GM04503 (cell line): Measurements from ENCODE around the gene SENP5.
"Not testable (repeated sequence)": the region's sequence is repeated elsewhere in the genome, so short reads cannot be mapped to it uniquely, and the experiment has no call there.

Experiments
- DNase-seq: peaks from one replicate; pipeline ENCODE4 v3.0.0-alpha.2; 2012; ENCODE audit warnings: low read depth

SENP5 gene

GRCh38 chr3:196867507-196868296 lies at the start of gene SENP5:
SENP5 (plus strand) TSS chr3:196867920; CDS start chr3:196885182, 17,262 bp downstream.
- peak; percentile 40 for DNase-seq

- DNase-seq, result no peak
These were observed 45.8 kb upstream of the SENP5 start for GRCh38 chr3:196821806-196822355.

GRCh38 chr3:196829651-196830050 lies 38.1 kb upstream of the SENP5 start:
- not testable (repeated sequence) for DNase-seq

- DNase-seq, result no peak
These were observed 32.6 kb upstream of the SENP5 start for GRCh38 chr3:196835086-196835485.

GRCh38 chr3:196836626-196837025 lies 31.1 kb upstream of the SENP5 start:
- DNase-seq, result not testable (repeated sequence)

GRCh38 chr3:196837819-196838420 lies 29.8 kb upstream of the SENP5 start:
- DNase-seq, result peak; percentile 18

- not testable (repeated sequence) for DNase-seq
These were observed 28.4 kb upstream of the SENP5 start for GRCh38 chr3:196839351-196839750.

- no peak for DNase-seq
These were observed 24.9 kb upstream of the SENP5 start for GRCh38 chr3:196842567-196843434.

- DNase-seq, result no peak
These were observed 24.1 kb upstream of the SENP5 start for GRCh38 chr3:196843435-196844110.

GRCh38 chr3:196844235-196845219 lies 23.2 kb upstream of the SENP5 start:
- DNase-seq, result not testable (repeated sequence)

GRCh38 chr3:196848375-196848774 lies 19.3 kb upstream of the SENP5 start:
- DNase-seq, result not testable (repeated sequence)

GRCh38 chr3:196849180-196849741 lies 18.5 kb upstream of the SENP5 start:
- no peak for DNase-seq

- DNase-seq, result not testable (repeated sequence)
These were observed 4.7 kb upstream of the SENP5 start for GRCh38 chr3:196863000-196863399.

GRCh38 chr3:196867155-196867506 lies 589 bp upstream of the SENP5 start:
- DNase-seq, result no peak

- no peak for DNase-seq
These were observed 559 bp downstream of the SENP5 start for GRCh38 chr3:196868297-196868661.

- no peak for DNase-seq
These were observed 4.6 kb downstream of the SENP5 start for GRCh38 chr3:196872316-196872715.

- not testable (repeated sequence) for DNase-seq
These were observed 6.9 kb downstream of the SENP5 start for GRCh38 chr3:196874511-196875094.

- no peak for DNase-seq
These were observed 7.5 kb downstream of the SENP5 start for GRCh38 chr3:196875258-196875657.

- no peak for DNase-seq
These were observed 15.6 kb downstream of the SENP5 start for GRCh38 chr3:196883361-196883760.

GRCh38 chr3:196886144-196886543 lies 18.4 kb downstream of the SENP5 start:
- no peak for DNase-seq
